ENCODE results near the gene WDR54.

Gene WDR54

DNA sequence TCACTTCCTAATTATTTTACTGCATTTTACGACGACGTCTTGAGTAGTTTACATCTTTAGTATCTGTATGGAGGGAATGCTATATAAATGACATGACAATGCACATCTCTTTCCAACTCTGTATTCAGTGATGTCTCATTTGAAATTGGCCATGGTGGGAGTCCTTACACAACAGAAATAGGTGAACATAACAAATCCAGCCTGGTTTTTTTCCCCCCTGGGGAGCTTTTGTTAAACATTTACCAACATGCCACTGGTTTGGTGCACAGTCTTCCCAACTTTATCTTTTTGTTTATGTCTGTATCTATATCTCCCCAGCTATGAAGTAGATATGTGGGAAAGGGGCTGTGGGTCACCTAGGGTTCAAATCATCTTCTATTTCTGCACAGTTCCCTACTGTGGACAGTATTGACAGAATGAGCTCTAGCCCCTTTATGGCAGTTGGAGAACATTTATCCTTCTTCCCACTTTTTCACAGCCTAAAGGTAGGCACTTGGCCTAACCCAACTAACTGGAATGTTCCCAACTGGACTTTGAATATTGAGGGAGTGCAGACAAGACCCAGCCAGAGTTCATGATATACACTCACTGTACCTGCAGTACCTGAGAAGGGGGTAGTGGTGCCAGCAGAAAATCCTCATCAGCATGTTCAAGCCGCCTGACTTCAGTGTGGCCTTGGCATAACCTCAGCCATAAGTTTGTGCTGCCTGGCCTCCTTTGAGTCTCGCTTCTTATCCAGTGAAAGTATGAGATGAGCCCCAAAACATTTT is 25.9 kb downstream of the WDR54 start:
- DNase-seq (ENCODE audit: low read depth) = no peak
- TF ChIP-seq, protein P1, sequence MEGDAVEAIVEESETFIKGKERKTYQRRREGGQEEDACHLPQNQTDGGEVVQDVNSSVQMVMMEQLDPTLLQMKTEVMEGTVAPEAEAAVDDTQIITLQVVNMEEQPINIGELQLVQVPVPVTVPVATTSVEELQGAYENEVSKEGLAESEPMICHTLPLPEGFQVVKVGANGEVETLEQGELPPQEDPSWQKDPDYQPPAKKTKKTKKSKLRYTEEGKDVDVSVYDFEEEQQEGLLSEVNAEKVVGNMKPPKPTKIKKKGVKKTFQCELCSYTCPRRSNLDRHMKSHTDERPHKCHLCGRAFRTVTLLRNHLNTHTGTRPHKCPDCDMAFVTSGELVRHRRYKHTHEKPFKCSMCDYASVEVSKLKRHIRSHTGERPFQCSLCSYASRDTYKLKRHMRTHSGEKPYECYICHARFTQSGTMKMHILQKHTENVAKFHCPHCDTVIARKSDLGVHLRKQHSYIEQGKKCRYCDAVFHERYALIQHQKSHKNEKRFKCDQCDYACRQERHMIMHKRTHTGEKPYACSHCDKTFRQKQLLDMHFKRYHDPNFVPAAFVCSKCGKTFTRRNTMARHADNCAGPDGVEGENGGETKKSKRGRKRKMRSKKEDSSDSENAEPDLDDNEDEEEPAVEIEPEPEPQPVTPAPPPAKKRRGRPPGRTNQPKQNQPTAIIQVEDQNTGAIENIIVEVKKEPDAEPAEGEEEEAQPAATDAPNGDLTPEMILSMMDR (conservative IDR thresholded peaks at IDR 0.05; ENCODE audit: control insufficient read depth, insufficient read depth, low read depth, low read length) = no peak
- no peak overlapping the region for H3K4me3 ChIP-seq (ENCODE audit: control insufficient read depth, low read depth, low read length)

DNA sequence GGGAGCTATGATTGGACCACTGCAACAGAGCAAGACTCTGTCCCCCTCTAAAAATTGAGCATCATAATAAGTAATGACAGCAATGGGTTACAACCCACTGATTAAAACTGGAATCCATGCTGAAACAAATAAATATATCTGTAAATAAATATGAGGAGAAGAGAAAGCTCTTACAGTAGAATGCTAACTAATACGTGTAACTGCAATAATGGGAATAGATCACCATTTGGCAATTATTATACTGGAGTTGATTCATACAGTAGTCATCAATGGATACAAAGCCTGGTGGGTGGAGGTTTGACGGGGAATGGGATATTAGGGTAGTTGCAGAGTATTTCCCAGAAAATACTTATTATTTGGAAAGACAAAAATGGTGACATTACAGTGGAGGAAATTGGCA is 27.2 kb downstream of the WDR54 start:
- DNase-seq (ENCODE audit: low read depth) = peak; percentile 74
- no peak overlapping the region for H3K4me3 ChIP-seq (ENCODE audit: control insufficient read depth, low read depth, low read length)
- TF ChIP-seq, protein P1 (conservative IDR thresholded peaks at IDR 0.05; ENCODE audit: control insufficient read depth, insufficient read depth, low read depth, low read length) = no peak

DNA sequence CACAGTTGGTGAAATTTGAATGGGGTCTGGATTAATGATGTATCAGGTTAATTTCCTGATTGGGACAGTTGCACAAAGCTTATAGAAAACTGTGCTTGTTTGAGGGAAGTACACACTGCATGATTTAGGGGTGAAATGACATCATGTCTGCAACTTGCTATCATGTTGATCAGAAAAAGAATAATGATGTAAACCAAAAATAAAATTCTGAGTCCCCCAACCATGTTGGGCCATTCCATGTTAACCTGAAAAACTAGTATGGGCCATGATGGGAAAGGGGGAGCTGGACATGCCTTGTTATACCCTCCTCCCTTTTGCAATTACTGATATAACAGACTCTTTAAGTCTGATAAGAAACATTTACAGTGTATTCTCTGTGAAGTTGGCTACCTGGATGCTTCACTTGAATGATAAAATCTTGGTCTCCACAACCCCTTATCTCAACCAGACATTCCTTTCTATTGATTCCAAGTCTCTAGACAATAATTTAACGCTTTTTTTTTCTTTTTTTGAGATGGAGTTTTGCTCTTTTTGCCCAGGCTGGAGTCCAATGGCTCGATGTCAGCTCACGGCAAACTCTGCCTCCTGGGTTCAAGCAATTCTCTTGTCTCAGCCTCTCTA is 29.1 kb downstream of the WDR54 start:
- TF ChIP-seq, protein P1 (conservative IDR thresholded peaks at IDR 0.05; ENCODE audit: control insufficient read depth, insufficient read depth, low read depth, low read length) = no peak
- no peak for DNase-seq (ENCODE audit: low read depth)
- no peak overlapping the region for H3K4me3 ChIP-seq (ENCODE audit: control insufficient read depth, low read depth, low read length)

DNA sequence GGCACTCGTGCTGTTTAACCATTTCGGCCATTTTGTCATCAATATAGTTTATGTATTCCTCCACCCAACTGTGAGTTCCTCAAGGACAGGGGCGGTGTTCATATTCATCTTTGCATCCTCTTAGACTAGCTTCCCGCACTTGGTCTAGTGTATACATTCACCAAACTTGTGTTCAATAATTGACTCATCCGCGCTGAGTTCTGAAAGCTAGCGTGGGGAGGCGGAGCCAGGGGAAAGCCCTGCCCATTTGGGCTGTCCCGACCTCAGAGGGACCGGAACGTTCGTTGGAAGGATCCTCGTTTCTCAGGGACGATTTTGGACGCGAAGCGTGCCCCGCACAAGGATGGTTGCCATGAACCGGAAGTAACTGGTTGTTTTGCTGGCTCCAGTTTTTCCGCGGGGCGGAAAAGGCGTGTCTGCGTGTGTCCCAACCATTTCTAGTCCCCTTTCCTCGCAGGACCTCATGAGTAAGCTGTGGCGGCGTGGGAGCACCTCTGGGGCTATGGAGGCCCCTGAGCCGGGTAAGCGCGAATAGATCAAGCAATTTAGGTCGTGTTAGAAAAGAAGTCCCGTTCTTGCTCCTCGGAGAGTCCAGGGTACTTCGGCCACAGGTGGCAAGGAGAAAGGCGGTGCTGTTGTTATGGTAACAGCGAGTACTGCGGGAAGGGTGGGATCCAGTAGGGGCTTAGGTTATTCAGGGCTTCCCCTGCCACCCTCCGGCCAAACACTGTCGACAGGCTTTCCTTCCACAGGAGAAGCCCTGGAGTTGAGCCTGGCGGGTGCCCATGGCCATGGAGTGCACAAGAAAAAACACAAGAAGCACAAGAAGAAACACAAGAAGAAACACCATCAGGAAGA is 33.4 kb downstream of the WDR54 start, which contains the start of gene INO80B:
TSS of gene INO80B (plus strand) at position 434 of the 858 bp plus-strand sequence. CDS start at position 464, 30 bp downstream.
- DNase-seq (ENCODE audit: low read depth) = peak; percentile 99
- peak within 1 kb of the TSS; percentile 94 for H3K4me3 ChIP-seq (ENCODE audit: control insufficient read depth, low read depth, low read length)
- TF ChIP-seq, protein P1 (conservative IDR thresholded peaks at IDR 0.05; ENCODE audit: control insufficient read depth, insufficient read depth, low read depth, low read length) = no peak

DNA sequence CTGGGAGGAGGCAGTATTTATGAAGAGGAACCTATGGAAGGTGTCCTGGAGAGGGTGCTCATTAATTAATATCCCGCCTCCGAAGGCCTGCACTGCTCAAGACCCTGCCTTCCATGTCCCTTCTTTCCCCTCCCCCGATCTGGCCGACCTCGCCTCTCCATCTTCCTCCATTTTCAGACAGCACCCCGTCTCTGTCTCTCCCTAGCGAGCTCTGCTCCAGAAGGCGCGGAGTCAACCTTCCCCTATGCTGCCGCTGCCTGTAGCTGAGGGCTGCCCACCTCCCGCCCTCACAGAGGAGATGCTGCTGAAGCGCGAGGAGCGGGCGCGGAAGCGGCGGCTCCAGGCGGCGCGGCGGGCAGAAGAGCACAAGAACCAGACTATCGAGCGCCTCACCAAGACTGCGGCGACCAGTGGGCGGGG is 35.6 kb downstream of the WDR54 start:
- TF ChIP-seq, protein P1 (conservative IDR thresholded peaks at IDR 0.05; ENCODE audit: control insufficient read depth, insufficient read depth, low read depth, low read length) = no peak

DNA sequence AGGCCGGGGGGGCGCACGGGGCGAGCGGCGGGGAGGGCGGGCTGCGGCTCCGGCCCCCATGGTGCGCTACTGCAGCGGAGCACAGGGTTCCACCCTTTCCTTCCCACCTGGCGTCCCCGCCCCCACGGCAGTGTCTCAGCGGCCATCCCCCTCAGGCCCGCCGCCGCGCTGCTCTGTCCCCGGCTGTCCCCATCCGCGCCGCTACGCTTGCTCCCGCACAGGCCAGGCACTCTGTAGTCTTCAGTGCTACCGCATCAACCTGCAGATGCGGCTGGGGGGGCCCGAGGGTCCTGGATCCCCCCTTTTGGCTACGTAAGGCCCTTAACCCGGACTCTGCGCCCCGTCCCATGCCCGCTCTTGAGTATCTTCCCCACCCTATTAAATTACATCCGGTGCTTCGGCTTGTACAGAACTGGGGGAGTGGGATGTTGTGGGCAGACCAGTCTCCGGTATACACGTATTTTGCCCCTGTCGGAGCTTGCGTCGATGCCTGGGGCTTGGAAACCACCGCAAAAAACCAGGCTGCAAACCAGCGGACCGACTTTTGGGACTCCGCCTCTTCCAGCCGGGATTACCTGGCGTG is 36.1 kb downstream of the WDR54 start:
- peak overlapping the region; percentile 75 for H3K4me3 ChIP-seq (ENCODE audit: control insufficient read depth, low read depth, low read length)
- TF ChIP-seq, protein P1 (conservative IDR thresholded peaks at IDR 0.05; ENCODE audit: control insufficient read depth, insufficient read depth, low read depth, low read length) = no peak
- no peak for DNase-seq (ENCODE audit: low read depth)

More for the DNA sequence above, 35.6 kb downstream of the WDR54 start:
- H3K4me3 ChIP-seq (ENCODE audit: control insufficient read depth, low read depth, low read length) = peak overlapping the region; percentile 75
- DNase-seq (ENCODE audit: low read depth) = no peak
